ENCODE measurements around the gene MUS81. TPM values are rescaled to one million over a fixed set of nuclear protein-coding genes. Genes with fewer than 3 reads are reported as not detected.

The MUS81 gene
- total RNA-seq, 1 donor from 2014 or later = 83.1 TPM

GRCh38 chr11:65892661-65893317 is 32.6 kb downstream of the MUS81 start:
- intact Hi-C loops (cut with micrococcal nuclease) = no loop called here
- H3K4me3 Mint-ChIP-seq = peak overlapping the region; percentile 79
- ChIA-PET CTCF (interaction anchor here (1.5 to 2.7 kb wide), 2 partner anchors 8 to 33 kb away, joined by 3 to 17 read pairs; partner anchors contain the start of gene MUS81), POLR2A (interaction anchor here (0.6 to 11.8 kb wide), 7 partner anchors 8 to 778 kb away, joined by 4 to 340 read pairs (median 11); partner anchors contain the start of genes C11orf68, CFL1, MUS81 and SART1)
- H3K27ac Mint-ChIP-seq = peak overlapping the region; percentile 86
- no peaks in the 10 kb centered on the region for H3K27me3 Mint-ChIP-seq
- H3K36me3 Mint-ChIP-seq (ENCODE audit: low read depth) = peaks cover 5% of the 10 kb centered on the region
- no peaks in the 10 kb centered on the region for H3K9me3 Mint-ChIP-seq
- DNase-seq (no peak), ATAC-seq (ENCODE audit: low read depth) (no peak)
- peaks cover 57% of the 10 kb centered on the region for H3K4me1 Mint-ChIP-seq
- TF ChIP-seq CTCF (IDR thresholded peaks at IDR 0.05) = no peak

- DNase-seq (no peak), ATAC-seq (ENCODE audit: low read depth) (no peak)
- Mint-ChIP-seq H3K36me3 (ENCODE audit: low read depth) (no peaks in the 10 kb centered on the region), H3K27me3 (no peaks in the 10 kb centered on the region), H3K27ac (peak overlapping the region; percentile 86), H3K4me1 (peaks cover 46% of the 10 kb centered on the region), H3K9me3 (no peaks in the 10 kb centered on the region), H3K4me3 (peak overlapping the region; percentile 78)
- TF ChIP-seq CTCF (IDR thresholded peaks at IDR 0.05) = no peak
- ChIA-PET CTCF (interaction anchor here (0.6 to 2.7 kb wide), 2 partner anchors 9 to 35 kb away, joined by 3 to 17 read pairs; no protein-coding TSS in a partner anchor), POLR2A (interaction anchor here (0.9 to 11.8 kb wide), 17 partner anchors 8 to 471 kb away, joined by 3 to 340 read pairs (median 4); partner anchors contain the start of genes C11orf68, CFL1, KAT5 and MUS81)
- intact Hi-C loops (cut with micrococcal nuclease) = no loop called here
Measured at GRCh38 chr11:65894034-65894591, 33.9 kb downstream of the MUS81 start.

GRCh38 chr11:65895482-65895981 is 35.3 kb downstream of the MUS81 start:
- peaks cover 37% of the 10 kb centered on the region for H3K4me1 Mint-ChIP-seq
- POLR2A ChIA-PET = interaction anchor here (0.7 to 2.9 kb wide), 6 partner anchors 7 to 32 kb away, joined by 4 to 17 read pairs (median 5); partner anchors contain the start of genes C11orf68, DRAP1 and FIBP

GRCh38 chr11:65896034-65896999 is 36.1 kb downstream of the MUS81 start:
- POLR2A ChIA-PET = interaction anchor here (1.7 to 2.2 kb wide), 2 partner anchors 8 to 23 kb away, joined by 5 to 17 read pairs; partner anchors contain the start of genes C11orf68, DRAP1 and FIBP
- Mint-ChIP-seq H3K27me3 (peaks cover 2% of the 10 kb centered on the region), H3K9me3 (no peaks in the 10 kb centered on the region), H3K4me3 (no peak overlapping the region), H3K4me1 (peaks cover 44% of the 10 kb centered on the region), H3K36me3 (ENCODE audit: low read depth) (no peaks in the 10 kb centered on the region), H3K27ac (peak overlapping the region; percentile 0)
- CTCF ChIA-PET = interaction anchor here (1.2 to 2.7 kb wide), 2 partner anchors 8 to 11 kb away, joined by 3 to 10 read pairs; partner anchors contain the start of gene FIBP
- no peak for DNase-seq
- TF ChIP-seq CTCF (IDR thresholded peaks at IDR 0.05) = no peak
- ATAC-seq (ENCODE audit: low read depth) = no peak
- intact Hi-C loops (cut with micrococcal nuclease) = no loop called here

More at GRCh38 chr11:65895482-65895981, 35.3 kb downstream of the MUS81 start:
- peaks cover under 1% of the 10 kb centered on the region for H3K27me3 Mint-ChIP-seq
- intact Hi-C loops (cut with micrococcal nuclease) = no loop called here
- no peak overlapping the region for H3K27ac Mint-ChIP-seq
- no peaks in the 10 kb centered on the region for H3K9me3 Mint-ChIP-seq
- CTCF ChIA-PET = interaction anchor here (1.2 kb wide), 1 partner anchor 7 kb away, joined by 3 read pairs; the partner anchor contains the start of gene FIBP
- no peak overlapping the region for H3K4me3 Mint-ChIP-seq
- no peak for TF ChIP-seq CTCF (IDR thresholded peaks at IDR 0.05)
- DNase-seq (no peak), ATAC-seq (ENCODE audit: low read depth) (no peak)
- H3K36me3 Mint-ChIP-seq (ENCODE audit: low read depth) = no peaks in the 10 kb centered on the region

Data from activated B cell treated with CpG ODN at 0.5 μM for 24 hours (primary cell).